GM23248 (cell line): ENCODE data around the gene HOXC6. TPM values are rescaled to one million over a fixed set of nuclear protein-coding genes. Genes with fewer than 3 reads are reported as not detected.

ENCODE experiments used
- DNase-seq: peaks from one replicate; pipeline ENCODE4 v3.0.0-alpha.2; 2015
- H2AFZ ChIP-seq: fragments of 200-600 bp; sonication (generic); 2 replicates; pipeline ENCODE4 v1.6.1; 2016; ENCODE audit warnings: antibody characterized with exemption
- H3F3A ChIP-seq: fragments of 200-600 bp; sonication (generic); 2 replicates; pipeline ENCODE4 v1.6.1; 2016; ENCODE audit warnings: mild to moderate bottlenecking, antibody characterized with exemption, mixed run types; ENCODE audit not compliant: insufficient read depth
- H3K27ac ChIP-seq: fragments of 200-600 bp; sonication (generic); 2 replicates; pipeline ENCODE4 v1.5.1; 2016; ENCODE audit warnings: mild to moderate bottlenecking
- H3K27me3 ChIP-seq: fragments of 200-600 bp; sonication (generic); replicated peaks from 2 replicates; pipeline ENCODE4 v1.6.1; 2016; ENCODE audit warnings: mild to moderate bottlenecking; ENCODE audit not compliant: insufficient read depth
- H3K36me3 ChIP-seq: fragments of 200-600 bp; sonication (generic); 2 replicates; pipeline ENCODE4 v1.6.1; 2016; ENCODE audit warnings: low read depth, mild to moderate bottlenecking
- H3K4me1 ChIP-seq: fragments of 200-600 bp; sonication (generic); 2 replicates; pipeline ENCODE4 v1.6.1; 2016; ENCODE audit warnings: mild to moderate bottlenecking; ENCODE audit not compliant: insufficient read depth
- H3K4me2 ChIP-seq: fragments of 200-600 bp; sonication (generic); one replicate; pipeline ENCODE4 v1.6.1; 2016; ENCODE audit warnings: mild to moderate bottlenecking; ENCODE audit not compliant: unreplicated experiment
- H3K4me3 ChIP-seq: fragments of 200-600 bp; sonication (generic); 2 replicates; pipeline ENCODE4 v1.5.1; 2016; ENCODE audit warnings: mild to moderate bottlenecking
- H3K79me2 ChIP-seq: fragments of 200-600 bp; sonication (generic); 2 replicates; pipeline ENCODE4 v1.6.1; 2016; ENCODE audit warnings: mild to moderate bottlenecking; ENCODE audit not compliant: insufficient read depth
- H3K9ac ChIP-seq: fragments of 200-600 bp; sonication (generic); 2 replicates; pipeline ENCODE4 v1.6.1; 2016; ENCODE audit warnings: mild to moderate bottlenecking
- H3K9me2 ChIP-seq: fragments of 200-600 bp; sonication (generic); 2 replicates; pipeline ENCODE4 v1.6.1; 2016; ENCODE audit warnings: mixed run types, mild to moderate bottlenecking, moderate library complexity; ENCODE audit not compliant: insufficient read depth
- H3K9me3 ChIP-seq: fragments of 200-600 bp; sonication (generic); one replicate; pipeline ENCODE4 v1.6.1; 2017; ENCODE audit warnings: low read depth
- H4K20me1 ChIP-seq: fragments of 200-600 bp; sonication (generic); 2 replicates; pipeline ENCODE4 v1.6.0; 2016; ENCODE audit not compliant: insufficient read depth
- EZH2 ChIP-seq: fragments of 200-600 bp; sonication (generic); IDR thresholded peaks from 2 replicates; pipeline ENCODE4 v1.6.1; 2018; ENCODE audit warnings: antibody characterized with exemption, mild to moderate bottlenecking; ENCODE audit not compliant: insufficient read depth, poor library complexity, severe bottlenecking
- EZH2phosphoT487 ChIP-seq: fragments of 200-600 bp; sonication (generic); IDR thresholded peaks from 2 replicates; pipeline ENCODE4 v1.6.1; 2018; ENCODE audit warnings: antibody characterized with exemption, moderate library complexity, mild to moderate bottlenecking, low read depth; ENCODE audit not compliant: insufficient read depth
- WGBS, 2 experiments: methylation state at CpG; one replicate each; pipeline ENCODE4 v1.1.6; 2015 to 2017; ENCODE audit warnings: low lambda C conversion rate in 2 of 2, low coverage in 1 of 2; ENCODE audit errors: missing lambda C conversion rate in 2 of 2; 5-methylcytosine and 5-hydroxymethylcytosine counted together
- in situ Hi-C: fragments of 300-500 bp; cut with MboI; formaldehyde crosslinking; loops from 2 replicates; pipeline ENCODE4 v1.15.0; 2020
- polyA plus RNA-seq: library from polyadenylated mRNA; unstranded; fragments of >200 nt; fragmentation: Nextera tagmentation; extraction: Ambion mirVana; gene quantifications from 2 replicates; pipeline ENCODE4 v1.2.1, GENCODE V29; 2016
- total RNA-seq: library from RNA; depleted of rRNA; stranded (reverse); fragments of >200 nt; shearing (Covaris generic); gene quantifications from 2 replicates; pipeline ENCODE4 v1.2.3, GENCODE V29; 2014

Gene HOXC6
- total and polyA plus RNA-seq, 2 experiments from 2014 or later: 3.6 to 20.5 TPM

DNA sequence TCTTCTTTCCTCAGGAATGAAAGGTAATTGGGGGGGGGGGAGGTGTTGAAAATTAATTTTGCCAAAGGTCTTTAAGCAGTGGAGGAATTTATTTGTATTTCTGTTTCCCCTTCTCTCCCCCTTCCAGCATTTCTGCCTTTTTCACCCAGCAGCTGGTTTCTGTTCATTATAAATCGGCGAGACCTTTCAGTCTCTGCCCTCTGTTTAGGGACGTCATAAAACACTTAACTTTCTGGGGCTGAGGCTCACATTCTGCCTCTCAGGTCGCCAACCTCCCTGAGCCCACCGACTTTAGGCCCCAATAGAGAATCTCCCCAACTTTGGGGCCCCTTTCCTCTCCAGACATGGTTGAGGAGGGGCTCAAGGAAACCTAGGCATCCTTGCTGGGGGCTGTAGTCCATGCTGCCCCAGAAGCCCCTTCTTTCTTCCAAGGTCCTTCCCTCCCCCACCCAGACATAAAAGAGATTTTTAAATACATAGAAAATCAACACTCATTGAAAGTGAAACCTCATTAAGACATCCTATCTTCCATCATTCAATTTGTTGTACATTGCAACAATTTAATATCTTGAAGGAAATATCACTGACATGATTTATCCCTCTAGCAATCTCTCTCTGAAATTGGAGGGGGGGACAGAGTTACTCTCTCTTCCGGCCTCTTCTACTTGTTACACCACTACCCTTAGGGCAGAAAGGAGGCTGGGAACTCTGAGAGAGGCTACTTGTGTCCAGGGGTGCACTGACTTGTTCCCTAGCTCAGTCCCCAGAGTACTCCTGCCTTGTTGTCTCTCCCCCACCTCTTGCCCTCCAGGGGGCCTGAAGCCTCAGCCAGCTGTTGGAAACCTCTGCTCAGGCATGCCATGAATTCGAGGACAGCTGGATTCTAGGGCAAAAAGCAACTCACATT is 2.5 kb upstream of the HOXC6 start:
- H3K4me2 ChIP-seq: peak overlapping the region; percentile 94
- no peak overlapping the region for H2AFZ ChIP-seq
- peaks cover 20% of the 10 kb centered on the region; the same call in 1 of the 2 replicates for H3F3A ChIP-seq
- TF ChIP-seq EZH2phosphoT487 (no peak), EZH2 (no peak)
- peak overlapping the region; percentile 77 for H3K4me3 ChIP-seq
- H3K27ac ChIP-seq: peak overlapping the region; percentile 99
- in situ Hi-C loops: loop anchor here (10.0 kb wide), 1 partner anchor 169 kb away; no protein-coding TSS in a partner anchor
- H3K9ac ChIP-seq: peak overlapping the region; percentile 97
- H3K9me3 ChIP-seq: no peaks in the 10 kb centered on the region
- WGBS, 2 experiments: 13 to 20% methylated on average over 7 of the region's 7 CpGs
- no peaks in the 10 kb centered on the region for H3K9me2 ChIP-seq
- H4K20me1 ChIP-seq: no peaks in the 10 kb centered on the region
- H3K36me3 ChIP-seq: no peaks in the 10 kb centered on the region
- DNase-seq: peak; percentile 59
- no peaks in the 10 kb centered on the region for H3K27me3 ChIP-seq
- H3K79me2 ChIP-seq: peaks cover 99% of the 10 kb centered on the region
- H3K4me1 ChIP-seq: peaks cover 77% of the 10 kb centered on the region

DNA sequence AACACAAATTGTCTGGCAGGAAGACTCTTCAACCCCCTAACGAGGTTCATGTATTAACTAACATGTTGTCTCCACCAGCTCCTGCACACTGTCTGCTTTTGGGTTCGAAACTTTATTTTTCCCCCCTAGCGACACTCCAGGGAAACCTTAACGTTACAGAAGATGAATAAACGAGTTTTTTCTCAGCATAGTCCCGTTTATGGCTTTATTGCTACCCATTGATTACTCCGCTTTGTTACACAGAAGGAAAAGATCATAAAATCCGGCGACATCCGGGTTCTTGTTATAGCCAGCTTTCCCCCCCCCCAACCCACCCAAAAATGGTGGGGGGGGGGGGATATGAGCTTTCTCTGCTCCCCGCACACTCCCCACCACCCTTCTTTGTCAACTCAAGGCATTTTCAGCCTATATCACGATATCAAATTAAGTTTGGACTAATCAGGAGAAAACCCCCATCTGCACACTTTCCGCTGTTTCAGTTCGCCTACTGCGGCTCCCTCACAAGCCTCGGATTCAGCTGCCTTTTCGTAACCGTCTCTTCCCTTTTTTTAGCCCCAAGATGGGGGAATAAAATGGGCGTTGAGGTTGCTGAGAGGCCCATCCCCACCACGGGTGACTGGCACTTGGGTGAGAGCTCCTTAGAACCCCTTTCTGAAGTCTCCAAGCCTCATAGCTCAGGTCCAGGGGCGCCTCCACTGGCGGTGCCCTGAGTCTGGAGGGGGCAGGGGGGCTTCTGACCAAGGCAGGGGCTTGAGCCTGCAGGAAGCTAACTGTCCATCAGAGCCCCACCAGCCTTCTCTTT is 1.4 kb upstream of the HOXC6 start:
- H3K9me2 ChIP-seq: no peaks in the 10 kb centered on the region
- peaks cover 24% of the 10 kb centered on the region for H3F3A ChIP-seq
- H3K79me2 ChIP-seq: peaks cover 99% of the 10 kb centered on the region
- no peaks in the 10 kb centered on the region for H3K9me3 ChIP-seq
- peak overlapping the region; percentile 35 for H2AFZ ChIP-seq
- H3K27ac ChIP-seq: peak overlapping the region; percentile 99
- no peaks in the 10 kb centered on the region for H4K20me1 ChIP-seq
- in situ Hi-C loops: loop anchor here (10.0 kb wide), 1 partner anchor 168 kb away; no protein-coding TSS in a partner anchor
- DNase-seq: peak; percentile 47
- peak overlapping the region; percentile 97 for H3K9ac ChIP-seq
- peak overlapping the region; percentile 77 for H3K4me3 ChIP-seq
- 33 to 36% methylated on average over 20 to 22 of the region's 22 CpGs for WGBS, 2 experiments
- H3K27me3 ChIP-seq: no peaks in the 10 kb centered on the region
- TF ChIP-seq EZH2 (no peak), EZH2phosphoT487 (no peak)
- H3K4me2 ChIP-seq: peak overlapping the region; percentile 94
- peaks cover 74% of the 10 kb centered on the region for H3K4me1 ChIP-seq
- no peaks in the 10 kb centered on the region for H3K36me3 ChIP-seq

DNA sequence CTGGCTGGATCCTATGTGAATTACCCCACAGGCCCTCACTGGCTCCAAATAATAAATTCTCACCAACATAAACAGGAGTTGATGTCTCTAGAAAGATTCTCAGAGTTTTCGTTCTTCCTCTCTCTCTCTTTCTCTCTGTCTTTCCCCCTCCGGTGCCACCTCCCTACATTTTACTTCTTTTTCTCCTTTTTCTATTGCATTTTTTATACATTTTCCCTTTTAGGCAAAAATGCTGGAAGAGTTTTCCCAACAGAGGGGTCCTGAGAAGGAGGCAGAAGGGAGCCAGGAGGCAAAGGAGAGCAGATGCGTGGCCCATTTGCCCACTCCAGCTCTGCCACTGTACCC is 826 bp upstream of the HOXC6 start:
- H3K36me3 ChIP-seq: no peaks in the 10 kb centered on the region
- H2AFZ ChIP-seq: peak overlapping the region; percentile 35; the same call in 1 of the 2 replicates
- no peak for TF ChIP-seq EZH2phosphoT487
- TF ChIP-seq EZH2: no peak
- H3K9me3 ChIP-seq: no peaks in the 10 kb centered on the region
- peak overlapping the region; percentile 77 for H3K4me3 ChIP-seq
- 61 to 67% methylated on average over 3 of the region's 3 CpGs for WGBS, 2 experiments
- in situ Hi-C loops: loop anchor here (10.0 kb wide), 1 partner anchor 167 kb away; no protein-coding TSS in a partner anchor
- H3F3A ChIP-seq: peaks cover 30% of the 10 kb centered on the region
- no peaks in the 10 kb centered on the region for H4K20me1 ChIP-seq
- peak overlapping the region; percentile 97 for H3K9ac ChIP-seq
- peaks cover 74% of the 10 kb centered on the region for H3K4me1 ChIP-seq
- DNase-seq: peak; percentile 35
- no peaks in the 10 kb centered on the region for H3K9me2 ChIP-seq
- H3K79me2 ChIP-seq: peaks cover 99% of the 10 kb centered on the region
- no peaks in the 10 kb centered on the region for H3K27me3 ChIP-seq
- H3K27ac ChIP-seq: peak overlapping the region; percentile 99
- H3K4me2 ChIP-seq: peak overlapping the region; percentile 94

GRCh38 chr12:54029529-54030441 is 1.5 kb downstream of the HOXC6 start:
- Histone ChIP-seq H3K4me2 (peak overlapping the region; percentile 94), H3K36me3 (no peaks in the 10 kb centered on the region), H2AFZ (no peak overlapping the region), H3F3A (peaks cover 34% of the 10 kb centered on the region), H3K27me3 (no peaks in the 10 kb centered on the region), H3K9me2 (no peaks in the 10 kb centered on the region), H3K9me3 (no peaks in the 10 kb centered on the region), H3K4me1 (peaks cover 53% of the 10 kb centered on the region), H3K4me3 (peak overlapping the region; percentile 77), H4K20me1 (no peaks in the 10 kb centered on the region), H3K79me2 (peaks cover 93% of the 10 kb centered on the region), H3K9ac (peak overlapping the region; percentile 97), H3K27ac (peak overlapping the region; percentile 99)
- in situ Hi-C loops: loop anchor here (10.0 kb wide), 1 partner anchor 165 kb away; no protein-coding TSS in a partner anchor
- 31 to 54% methylated on average over 40 to 53 of the region's 53 CpGs for WGBS, 2 experiments
- peak; percentile 52 for DNase-seq
- TF ChIP-seq EZH2phosphoT487 (no peak), EZH2 (no peak)
